ENCODE results near the gene FNDC3B. TPM values are rescaled to one million over a fixed set of nuclear protein-coding genes. Genes with fewer than 3 reads are reported as not detected.

FNDC3B gene
- total RNA-seq, 1 donor from 2014 or later: 54.9 TPM

DNA sequence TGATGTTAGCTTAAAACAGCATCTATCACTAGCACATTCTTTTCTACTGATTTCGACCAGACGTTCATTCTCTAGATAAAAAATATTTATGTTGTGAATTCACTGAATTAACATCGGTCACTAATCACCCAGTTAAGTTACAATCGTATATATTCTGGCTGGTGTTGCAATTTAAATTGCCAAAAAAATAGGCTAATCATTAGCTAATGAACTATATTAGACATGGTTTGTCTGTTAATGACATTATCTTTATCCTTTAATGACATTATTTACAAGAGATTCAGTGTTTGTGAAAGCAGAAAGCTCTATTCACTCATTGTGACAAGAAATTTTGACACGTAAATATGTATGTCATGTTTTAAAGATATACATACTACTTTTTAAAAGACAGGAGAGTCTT lies 402.2 kb downstream of the FNDC3B start:
- Histone ChIP-seq H3K4me1 (no peaks in the 10 kb centered on the region), H3K9me3 (no peaks in the 10 kb centered on the region), H3K27ac (no peak overlapping the region), H3K36me3 (no peaks in the 10 kb centered on the region), H3K27me3 (no peaks in the 10 kb centered on the region), H3K4me3 (no peak overlapping the region)
- DNase-seq (ENCODE audit: low spot score in 2 of 2): no peak
- intact Hi-C loops (cut with DNase I): no loop called here
- TF ChIP-seq, protein P1, sequence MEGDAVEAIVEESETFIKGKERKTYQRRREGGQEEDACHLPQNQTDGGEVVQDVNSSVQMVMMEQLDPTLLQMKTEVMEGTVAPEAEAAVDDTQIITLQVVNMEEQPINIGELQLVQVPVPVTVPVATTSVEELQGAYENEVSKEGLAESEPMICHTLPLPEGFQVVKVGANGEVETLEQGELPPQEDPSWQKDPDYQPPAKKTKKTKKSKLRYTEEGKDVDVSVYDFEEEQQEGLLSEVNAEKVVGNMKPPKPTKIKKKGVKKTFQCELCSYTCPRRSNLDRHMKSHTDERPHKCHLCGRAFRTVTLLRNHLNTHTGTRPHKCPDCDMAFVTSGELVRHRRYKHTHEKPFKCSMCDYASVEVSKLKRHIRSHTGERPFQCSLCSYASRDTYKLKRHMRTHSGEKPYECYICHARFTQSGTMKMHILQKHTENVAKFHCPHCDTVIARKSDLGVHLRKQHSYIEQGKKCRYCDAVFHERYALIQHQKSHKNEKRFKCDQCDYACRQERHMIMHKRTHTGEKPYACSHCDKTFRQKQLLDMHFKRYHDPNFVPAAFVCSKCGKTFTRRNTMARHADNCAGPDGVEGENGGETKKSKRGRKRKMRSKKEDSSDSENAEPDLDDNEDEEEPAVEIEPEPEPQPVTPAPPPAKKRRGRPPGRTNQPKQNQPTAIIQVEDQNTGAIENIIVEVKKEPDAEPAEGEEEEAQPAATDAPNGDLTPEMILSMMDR (IDR thresholded peaks at IDR 0.05): no peak

- intact Hi-C loops (cut with DNase I): no loop called here
- TF ChIP-seq, protein P1 (IDR thresholded peaks at IDR 0.05): no peak
- H3K4me1 ChIP-seq: no peaks in the 10 kb centered on the region
- H3K27me3 ChIP-seq: peaks cover under 1% of the 10 kb centered on the region
- H3K27ac ChIP-seq: no peak overlapping the region
- H3K4me3 ChIP-seq: no peak overlapping the region
- no peaks in the 10 kb centered on the region for H3K9me3 ChIP-seq
- no peaks in the 10 kb centered on the region for H3K36me3 ChIP-seq
- no peak for DNase-seq (ENCODE audit: low spot score in 2 of 2)
These were observed 403.2 kb downstream of the FNDC3B start for GRCh38 chr3:172442606-172443005.

- no peaks in the 10 kb centered on the region for H3K36me3 ChIP-seq
These were observed 405.4 kb downstream of the FNDC3B start for GRCh38 chr3:172444821-172445220.

DNA sequence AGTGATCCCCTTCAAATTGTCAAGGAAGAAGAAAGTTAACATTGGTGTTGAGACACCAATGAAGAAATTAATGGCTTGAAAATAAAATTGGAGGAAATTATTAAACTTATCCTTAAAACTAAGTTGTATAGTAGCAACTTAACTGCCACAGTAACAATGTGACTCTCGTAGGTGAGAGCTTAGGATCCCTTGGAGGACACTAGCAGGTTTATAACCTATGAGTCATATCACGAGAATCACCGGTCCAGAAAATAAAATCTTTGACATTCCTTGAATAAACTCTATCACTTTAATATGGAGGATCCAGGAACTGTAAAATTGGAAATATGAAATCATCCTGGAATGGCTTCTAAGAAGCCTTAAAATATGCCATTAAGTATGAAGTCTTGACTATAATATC lies 406.8 kb downstream of the FNDC3B start:
- TF ChIP-seq, protein P1 (IDR thresholded peaks at IDR 0.05): no peak
- intact Hi-C loops (cut with DNase I): no loop called here
- DNase-seq (ENCODE audit: low spot score in 2 of 2): no peak
- no peaks in the 10 kb centered on the region for H3K9me3 ChIP-seq
- H3K4me1 ChIP-seq: no peaks in the 10 kb centered on the region
- H3K4me3 ChIP-seq: no peak overlapping the region
- peaks cover 20% of the 10 kb centered on the region for H3K27me3 ChIP-seq
- H3K36me3 ChIP-seq: no peaks in the 10 kb centered on the region
- no peak overlapping the region for H3K27ac ChIP-seq

More at GRCh38 chr3:172444821-172445220, 405.4 kb downstream of the FNDC3B start:
- H3K9me3 ChIP-seq: no peaks in the 10 kb centered on the region
- TF ChIP-seq, protein P1 (IDR thresholded peaks at IDR 0.05): no peak
- intact Hi-C loops (cut with DNase I): no loop called here
- DNase-seq (ENCODE audit: low spot score in 2 of 2): no peak
- no peaks in the 10 kb centered on the region for H3K4me1 ChIP-seq
- no peak overlapping the region for H3K27ac ChIP-seq
- no peak overlapping the region for H3K4me3 ChIP-seq
- peaks cover 18% of the 10 kb centered on the region for H3K27me3 ChIP-seq

- H3K27me3 ChIP-seq: peaks cover 20% of the 10 kb centered on the region
- no peak within 1 kb of the TSS for H3K4me3 ChIP-seq
- no peaks in the 10 kb centered on the region for H3K4me1 ChIP-seq
- H3K9me3 ChIP-seq: no peaks in the 10 kb centered on the region
- H3K36me3 ChIP-seq: no peaks in the 10 kb centered on the region
- no peak within 1 kb of the TSS for H3K27ac ChIP-seq
- TF ChIP-seq, protein P1 (IDR thresholded peaks at IDR 0.05): no peak
- DNase-seq (ENCODE audit: low spot score in 2 of 2): no peak
- intact Hi-C loops (cut with DNase I): no loop called here
These were observed 408.5 kb downstream of the FNDC3B start, which contains the start of gene GHSR for GRCh38 chr3:172447611-172448579. Gene GHSR (minus strand): TSS chr3:172448456. CDS start chr3:172448413, 43 bp downstream.

All from ascending aorta (tissue), 2 donors.